ENCODE results near the gene WDR41.

DNA sequence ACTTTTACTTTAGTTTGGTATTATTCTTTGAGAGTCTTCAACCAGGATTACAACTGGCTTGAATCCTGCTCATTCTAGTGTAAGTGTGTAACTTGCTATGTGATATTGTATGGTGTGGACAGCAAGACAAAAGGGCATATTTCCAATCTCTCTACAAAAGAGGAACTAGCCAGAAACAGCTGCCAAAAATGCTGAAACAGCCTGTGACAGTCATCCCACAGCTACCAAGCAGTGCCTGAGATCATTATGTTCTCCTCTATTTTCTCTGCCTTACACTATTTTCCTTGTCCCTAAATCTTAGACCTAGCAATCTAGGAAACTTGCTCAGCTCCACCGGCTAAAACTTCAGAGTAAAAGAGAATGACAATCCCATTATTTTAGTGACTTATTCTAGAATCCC, 42.8 kb downstream of the WDR41 start:
- TF ChIP-seq, protein P1, sequence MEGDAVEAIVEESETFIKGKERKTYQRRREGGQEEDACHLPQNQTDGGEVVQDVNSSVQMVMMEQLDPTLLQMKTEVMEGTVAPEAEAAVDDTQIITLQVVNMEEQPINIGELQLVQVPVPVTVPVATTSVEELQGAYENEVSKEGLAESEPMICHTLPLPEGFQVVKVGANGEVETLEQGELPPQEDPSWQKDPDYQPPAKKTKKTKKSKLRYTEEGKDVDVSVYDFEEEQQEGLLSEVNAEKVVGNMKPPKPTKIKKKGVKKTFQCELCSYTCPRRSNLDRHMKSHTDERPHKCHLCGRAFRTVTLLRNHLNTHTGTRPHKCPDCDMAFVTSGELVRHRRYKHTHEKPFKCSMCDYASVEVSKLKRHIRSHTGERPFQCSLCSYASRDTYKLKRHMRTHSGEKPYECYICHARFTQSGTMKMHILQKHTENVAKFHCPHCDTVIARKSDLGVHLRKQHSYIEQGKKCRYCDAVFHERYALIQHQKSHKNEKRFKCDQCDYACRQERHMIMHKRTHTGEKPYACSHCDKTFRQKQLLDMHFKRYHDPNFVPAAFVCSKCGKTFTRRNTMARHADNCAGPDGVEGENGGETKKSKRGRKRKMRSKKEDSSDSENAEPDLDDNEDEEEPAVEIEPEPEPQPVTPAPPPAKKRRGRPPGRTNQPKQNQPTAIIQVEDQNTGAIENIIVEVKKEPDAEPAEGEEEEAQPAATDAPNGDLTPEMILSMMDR (IDR thresholded peaks at IDR 0.05), result no peak
- TF ChIP-seq POLR2A (IDR thresholded peaks at IDR 0.05), result no peak
